H1 (cell line): Measurements from ENCODE around the gene STK11. TPM values are rescaled to one million over a fixed set of nuclear protein-coding genes. Genes with fewer than 3 reads are reported as not detected.
A peak's percentile ranks its signal among the peaks of the same experiment; 100 is the strongest.

Experiments
- CTCF ChIA-PET: fragments of 300-600 bp; sonication (Branson Sonifier 250); formaldehyde crosslinking; loops from one replicate; lab custom pipeline; 2021; ENCODE audit not compliant: partially characterized antibody; lab: Charles Lee
- POLR2A ChIA-PET: fragments of 300-600 bp; sonication (Branson Sonifier 250); formaldehyde crosslinking; loops from one replicate; lab custom pipeline; 2021; ENCODE audit warnings: inconsistent platforms; ENCODE audit not compliant: partially characterized antibody; lab: Charles Lee
- DNase-seq, 2 experiments: peaks; one replicate each; pipeline versions ENCODE4 v3.0.0 to v3.0.0-alpha.2; 2010 to 2022; ENCODE audit warnings: low spot score in 2 of 2, low read depth in 1 of 2, mixed read lengths in 1 of 2
- FAIRE-seq: peaks from 2 replicates; lab custom pipeline; 2011; peaks lifted over from hg19 to GRCh38; lab: Jason Lieb, UNC
- H2AFZ ChIP-seq: 2 replicates; pipeline ENCODE4 v1.8.1; 2012; ENCODE audit warnings: low read length, inconsistent platforms
- H2AK5ac ChIP-seq: 2 replicates; pipeline ENCODE4 v1.6.1; 2013; ENCODE audit warnings: low read depth, low read length
- H2BK120ac ChIP-seq: replicated peaks from 2 replicates; pipeline ENCODE3; 2013; ENCODE audit warnings: low read depth, low read length, inconsistent platforms
- H2BK12ac ChIP-seq: 2 replicates; pipeline ENCODE4 v1.6.1; 2013; ENCODE audit warnings: low read depth, low read length
- H2BK15ac ChIP-seq: 2 replicates; pipeline ENCODE4 v1.6.1; 2013; ENCODE audit warnings: low read length
- H2BK20ac ChIP-seq: 2 replicates; pipeline ENCODE4 v1.6.1; 2013; ENCODE audit warnings: low read length
- H2BK5ac ChIP-seq: 2 replicates; pipeline ENCODE4 v1.6.1; 2013; ENCODE audit warnings: low read depth, low read length
- H3K14ac ChIP-seq: 2 replicates; pipeline ENCODE4 v1.6.1; 2013; ENCODE audit warnings: inconsistent platforms; ENCODE audit not compliant: insufficient read length
- H3K18ac ChIP-seq: 2 replicates; pipeline ENCODE4 v1.6.1; 2013; ENCODE audit warnings: low read length; ENCODE audit errors: extremely low read depth
- H3K23ac ChIP-seq: 2 replicates; pipeline ENCODE4 v1.6.1; 2013; ENCODE audit warnings: inconsistent platforms; ENCODE audit not compliant: insufficient read length
- H3K23me2 ChIP-seq: 2 replicates; pipeline ENCODE4 v1.6.1; 2013; ENCODE audit warnings: low read depth, low read length
- H3K27ac ChIP-seq: 2 replicates; pipeline ENCODE4 v1.6.1; 2011; ENCODE audit warnings: low read depth, low read length, inconsistent platforms
- H3K27me3 ChIP-seq, 4 experiments: replicated peaks in 1 of 4; 1 replicate in 1 of 4; 2 replicates in 3 of 4; pipeline versions ENCODE4 v1.6.1 to v1.8.1; 2011 to 2013; ENCODE audit warnings: low read length in 3 of 4, mild to moderate bottlenecking in 3 of 4, inconsistent platforms in 2 of 4, mixed read lengths in 2 of 4, moderate library complexity in 1 of 4; ENCODE audit not compliant: control insufficient read depth in 3 of 4, insufficient read depth in 3 of 4; ENCODE audit errors: extremely low read depth in 1 of 4
- H3K36me3 ChIP-seq, 4 experiments: 2 replicates each; pipeline versions ENCODE4 v1.6.1 to v1.8.1; 2011 to 2013; ENCODE audit warnings: mild to moderate bottlenecking in 4 of 4, low read length in 3 of 4, moderate library complexity in 2 of 4, control low read depth in 1 of 4, inconsistent platforms in 1 of 4; ENCODE audit not compliant: insufficient read depth in 4 of 4, control insufficient read depth in 2 of 4
- H3K4ac ChIP-seq: replicated peaks from 2 replicates; pipeline ENCODE3; 2013; ENCODE audit warnings: low read length, low read depth, mixed read lengths, inconsistent platforms; ENCODE audit not compliant: insufficient read length
- H3K4me1 ChIP-seq, 4 experiments: replicated peaks in 1 of 4; 1 replicate in 1 of 4; 2 replicates in 3 of 4; pipeline versions ENCODE4 v1.6.1 to v1.8.1; 2011 to 2013; ENCODE audit warnings: low read length in 3 of 4, inconsistent platforms in 2 of 4, mixed read lengths in 1 of 4; ENCODE audit not compliant: insufficient read depth in 4 of 4, control insufficient read depth in 3 of 4
- H3K4me2 ChIP-seq, 2 experiments: 2 replicates each; pipeline versions ENCODE4 v1.6.1 to v1.8.1; 2011 to 2013; ENCODE audit warnings: low read depth in 2 of 2, low read length in 2 of 2, control low read depth in 1 of 2, inconsistent platforms in 1 of 2, mild to moderate bottlenecking in 1 of 2; ENCODE audit not compliant: insufficient read depth in 1 of 2
- H3K4me3 ChIP-seq, 4 experiments: fragments of 200-600, 300-600 bp in 1 of 4; sonication (generic), shearing (Covaris generic), sonication (Bioruptor Twin) in 1 of 4; 2 replicates each; pipeline versions ENCODE4 v1.5.1 to v1.8.1; 2011 to 2016; ENCODE audit warnings: low read length in 4 of 4, low read depth in 3 of 4, control low read depth in 2 of 4, inconsistent platforms in 2 of 4, mild to moderate bottlenecking in 2 of 4, mixed read lengths in 1 of 4, moderate library complexity in 1 of 4; ENCODE audit not compliant: insufficient read depth in 2 of 4; ENCODE audit errors: extremely low read depth in 1 of 4
- H3K56ac ChIP-seq: replicated peaks from 2 replicates; pipeline ENCODE3; 2013; ENCODE audit warnings: low read depth, mild to moderate bottlenecking, mixed read lengths, low read length, inconsistent platforms; ENCODE audit not compliant: insufficient read length
- H3K79me1 ChIP-seq: 2 replicates; pipeline ENCODE4 v1.6.1; 2013; ENCODE audit warnings: low read depth, low read length, control low read depth
- H3K79me2 ChIP-seq, 2 experiments: 2 replicates each; pipeline versions ENCODE4 v1.6.1 to v1.8.1; 2012 to 2013; ENCODE audit warnings: low read length in 2 of 2, mild to moderate bottlenecking in 2 of 2, inconsistent platforms in 1 of 2; ENCODE audit not compliant: insufficient read depth in 2 of 2, control insufficient read depth in 1 of 2
- H3K9ac ChIP-seq, 4 experiments: replicated peaks in 1 of 4; 1 replicate in 1 of 4; 2 replicates in 3 of 4; pipeline versions ENCODE4 v1.6.1 to v1.8.1; 2011 to 2013; ENCODE audit warnings: low read depth in 3 of 4, low read length in 3 of 4, control low read depth in 2 of 4, mild to moderate bottlenecking in 2 of 4, moderate library complexity in 2 of 4, inconsistent platforms in 1 of 4; ENCODE audit errors: extremely low read depth in 1 of 4
- H3K9me3 ChIP-seq, 2 experiments: 2 replicates each; pipeline versions ENCODE4 v1.6.1 to v1.8.1; 2012 to 2013; ENCODE audit warnings: mild to moderate bottlenecking in 2 of 2, moderate library complexity in 2 of 2, control low read depth in 1 of 2, inconsistent platforms in 1 of 2, low read depth in 1 of 2, low read length in 1 of 2, mixed read lengths in 1 of 2; ENCODE audit not compliant: insufficient read depth in 2 of 2
- H4K20me1 ChIP-seq, 2 experiments: replicated peaks in 1 of 2; 2 replicates each; pipeline versions ENCODE3 to v1.8.1; 2011 to 2013; ENCODE audit warnings: inconsistent platforms in 2 of 2, low read length in 2 of 2, mild to moderate bottlenecking in 1 of 2; ENCODE audit not compliant: insufficient read depth in 2 of 2, control insufficient read depth in 1 of 2
- H4K5ac ChIP-seq: 2 replicates; pipeline ENCODE4 v1.6.1; 2013; ENCODE audit warnings: low read length, low read depth, mixed read lengths, inconsistent platforms; ENCODE audit not compliant: insufficient read length
- H4K8ac ChIP-seq: 2 replicates; pipeline ENCODE4 v1.8.0; 2013; ENCODE audit warnings: mild to moderate bottlenecking, moderate library complexity, low read length, inconsistent platforms; ENCODE audit not compliant: insufficient read depth; ENCODE audit errors: extremely low read depth
- H4K91ac ChIP-seq: replicated peaks from 2 replicates; pipeline ENCODE3; 2013; ENCODE audit warnings: low read length, mixed read lengths, inconsistent platforms; ENCODE audit not compliant: insufficient read length
- EP300 ChIP-seq, 2 experiments: IDR thresholded peaks; 1 replicate in 1 of 2; 2 replicates in 1 of 2; pipeline ENCODE4 v1.6.1; 2011 to 2012; ENCODE audit warnings: low read depth in 2 of 2, low read length in 2 of 2, mild to moderate bottlenecking in 2 of 2, borderline replicate concordance in 1 of 2, inconsistent platforms in 1 of 2, moderate library complexity in 1 of 2
- GTF2F1 ChIP-seq: IDR thresholded peaks from 2 replicates; pipeline ENCODE4 v1.6.1; 2012; ENCODE audit warnings: low read depth, low read length, improper control_type of control experiment, borderline replicate concordance
- HDAC6 ChIP-seq: IDR thresholded peaks from one replicate; pipeline ENCODE4 v1.7.1; 2012; ENCODE audit warnings: low read depth, mild to moderate bottlenecking, inconsistent platforms, low read length, moderate library complexity
- JUN ChIP-seq: IDR thresholded peaks from 2 replicates; pipeline ENCODE4 v1.6.1; 2011; ENCODE audit warnings: low read depth, mild to moderate bottlenecking, improper control_type of control experiment, low read length
- MAFK ChIP-seq: IDR thresholded peaks from 2 replicates; pipeline ENCODE4 v1.6.1; 2012; ENCODE audit warnings: low read depth, mild to moderate bottlenecking, improper control_type of control experiment, low read length
- POLR2AphosphoS5 ChIP-seq: IDR thresholded peaks from 2 replicates; pipeline ENCODE4 v1.6.1; 2011; ENCODE audit warnings: low read depth, low read length
- SIX5 ChIP-seq: IDR thresholded peaks from 2 replicates; pipeline ENCODE4 v1.6.1; 2011; ENCODE audit warnings: mild to moderate bottlenecking, low read depth, low read length
- WGBS, 2 experiments: shearing (Covaris generic) in 1 of 2; methylation state at CpG; one replicate each; pipeline versions ENCODE4 v1.1.6 to v1.1.7; 2013 to 2015; ENCODE audit warnings: low lambda C conversion rate in 2 of 2, mixed read lengths in 2 of 2, inconsistent platforms in 1 of 2, low coverage in 1 of 2, missing lambda C conversion rate in 1 of 2; ENCODE audit not compliant: insufficient replicate concordance in 2 of 2, insufficient coverage in 1 of 2, insufficient read length in 1 of 2; ENCODE audit errors: extremely low coverage in 1 of 2, missing lambda C conversion rate in 1 of 2; 5-methylcytosine and 5-hydroxymethylcytosine counted together
- polyA plus RNA-seq, 7 experiments: library from polyadenylated mRNA; depleted of rRNA in 3 of 7; stranded (reverse) in 5 of 7; unstranded in 2 of 7; fragments of >200 nt in 5 of 7; fragments of 200-250 nt in 2 of 7; gene quantifications; 1 replicate in 5 of 7; 2 replicates in 1 of 7; 4 replicates in 1 of 7; pipeline versions ENCODE4 v1.2.1 to v1.2.3, GENCODE V29; 2011 to 2013; ENCODE audit warnings: missing spikeins in 2 of 7, mixed read lengths in 2 of 7
- total RNA-seq: library from RNA; stranded (reverse); fragmentation: NEBNext Ultra II Directional; extraction: Animal tissue kit (Norgen Biotek cat#: 25700); gene quantifications from 2 replicates; pipeline ENCODE4 v1.2.1, GENCODE V29; 2021

Gene STK11
- total and polyA plus RNA-seq, 2 of the 8 experiments (the other 6 are each of a cell fraction or from before 2014, with no cell fraction given): 45.3 to 70.7 TPM

- Histone ChIP-seq H3K23ac (no peak overlapping the region), H3K79me1 (peaks cover 15% of the 10 kb centered on the region), H2AK5ac (peak overlapping the region; percentile 67; the same call in 1 of the 2 replicates), H3K14ac (no peak overlapping the region), H3K79me2 (peaks cover 0 to 14% of the 10 kb centered on the region in 2 experiments; a peak in 1 of 4 replicates), H4K5ac (no peak overlapping the region), H3K18ac (no peak overlapping the region), H3K27ac (no peak overlapping the region), H4K91ac (no peak overlapping the region), H3K56ac (no peak overlapping the region), H3K9ac (no peak overlapping the region), H3K27me3 (no peaks in the 10 kb centered on the region), H4K8ac (no peak overlapping the region; the same call in 1 of the 2 replicates), H3K4me2 (peak overlapping the region in 1 of 2 experiments; percentile 80; a peak in 1 of 4 replicates), H2BK15ac (no peak overlapping the region), H3K4me3 (no peak overlapping the region; a peak in 1 of 8 replicates), H3K4me1 (peaks cover 0 to 18% (median 14%) of the 10 kb centered on the region in 4 experiments; a peak in 5 of 7 replicates), H2BK5ac (no peak overlapping the region), H2BK20ac (no peak overlapping the region), H3K23me2 (peaks cover 10% of the 10 kb centered on the region; the same call in 1 of the 2 replicates), H3K9me3 (no peaks in the 10 kb centered on the region), H3K36me3 (peaks cover 16 to 33% (median 26%) of the 10 kb centered on the region in 4 experiments), H2BK120ac (no peak overlapping the region), H4K20me1 (peaks cover 2 to 20% of the 10 kb centered on the region in 2 experiments), H3K4ac (no peak overlapping the region), H2BK12ac (0 out of 2 replicates have a peak overlapping the region, but pooled peaks have one; percentile 17), H2AFZ (no peak overlapping the region)
- TF ChIP-seq HDAC6: no peak
- TF ChIP-seq SIX5: no peak
- TF ChIP-seq MAFK: no peak
- 0 out of 2 replicates have a peak, but pooled peaks have one; percentile 10 for TF ChIP-seq POLR2AphosphoS5
- no peak for TF ChIP-seq GTF2F1
- TF ChIP-seq JUN: no peak
- no peak for TF ChIP-seq EP300 (IDR thresholded peaks at IDR 0.05; ENCODE audit: borderline replicate concordance in 1 of 2, low read depth in 2 of 2, low read length in 2 of 2)
- ChIA-PET CTCF (interaction anchor here (1.0 to 4.0 kb wide), 5 partner anchors 33 to 106 kb away, joined by 3 to 14 read pairs (median 4); no protein-coding TSS in a partner anchor), POLR2A (interaction anchor here (1.4 to 11.4 kb wide), 3 partner anchors 16 to 103 kb away, joined by 5 to 331 read pairs (median 5); partner anchors contain the start of gene CIRBP)
- 99% methylated on average over 12 of the region's 15 CpGs; no CpG with 5 or more reads in 1 of the 2 experiments for WGBS, 2 experiments
- DNase-seq (no peak), FAIRE-seq (no peak)
Observed at GRCh38 chr19:1277061-1277460, 71.5 kb downstream of the STK11 start.
